ENCODE data around the gene NRG3. TPM values are rescaled to one million over a fixed set of nuclear protein-coding genes. Genes with fewer than 3 reads are reported as not detected.

Gene NRG3
- total RNA-seq, 1 donor from 2014 or later: 0.92 TPM

GRCh38 chr10:82768040-82768439 is 893.0 kb downstream of the NRG3 start:
- no peak overlapping the region for H3K4me3 ChIP-seq (ENCODE audit: low read depth, low read length)
- TF ChIP-seq, protein P1, sequence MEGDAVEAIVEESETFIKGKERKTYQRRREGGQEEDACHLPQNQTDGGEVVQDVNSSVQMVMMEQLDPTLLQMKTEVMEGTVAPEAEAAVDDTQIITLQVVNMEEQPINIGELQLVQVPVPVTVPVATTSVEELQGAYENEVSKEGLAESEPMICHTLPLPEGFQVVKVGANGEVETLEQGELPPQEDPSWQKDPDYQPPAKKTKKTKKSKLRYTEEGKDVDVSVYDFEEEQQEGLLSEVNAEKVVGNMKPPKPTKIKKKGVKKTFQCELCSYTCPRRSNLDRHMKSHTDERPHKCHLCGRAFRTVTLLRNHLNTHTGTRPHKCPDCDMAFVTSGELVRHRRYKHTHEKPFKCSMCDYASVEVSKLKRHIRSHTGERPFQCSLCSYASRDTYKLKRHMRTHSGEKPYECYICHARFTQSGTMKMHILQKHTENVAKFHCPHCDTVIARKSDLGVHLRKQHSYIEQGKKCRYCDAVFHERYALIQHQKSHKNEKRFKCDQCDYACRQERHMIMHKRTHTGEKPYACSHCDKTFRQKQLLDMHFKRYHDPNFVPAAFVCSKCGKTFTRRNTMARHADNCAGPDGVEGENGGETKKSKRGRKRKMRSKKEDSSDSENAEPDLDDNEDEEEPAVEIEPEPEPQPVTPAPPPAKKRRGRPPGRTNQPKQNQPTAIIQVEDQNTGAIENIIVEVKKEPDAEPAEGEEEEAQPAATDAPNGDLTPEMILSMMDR (conservative IDR thresholded peaks at IDR 0.05; ENCODE audit: low read depth, low read length): no peak
- no peak for DNase-seq (ENCODE audit: low read depth)

- H3K4me3 ChIP-seq (ENCODE audit: low read depth, low read length): no peak overlapping the region
- TF ChIP-seq, protein P1 (conservative IDR thresholded peaks at IDR 0.05; ENCODE audit: low read depth, low read length): no peak
Observed at GRCh38 chr10:82778908-82779307, 903.9 kb downstream of the NRG3 start.

GRCh38 chr10:82796510-82796909 is 921.5 kb downstream of the NRG3 start:
- no peak overlapping the region for H3K4me3 ChIP-seq (ENCODE audit: low read depth, low read length)
- TF ChIP-seq, protein P1 (conservative IDR thresholded peaks at IDR 0.05; ENCODE audit: low read depth, low read length): peak; percentile 49
- DNase-seq (ENCODE audit: low read depth): no peak

More at GRCh38 chr10:82778908-82779307, 903.9 kb downstream of the NRG3 start:
- no peak for DNase-seq (ENCODE audit: low read depth)

GRCh38 chr10:82801289-82801688 is 926.3 kb downstream of the NRG3 start:
- H3K4me3 ChIP-seq (ENCODE audit: low read depth, low read length): no peak overlapping the region
- TF ChIP-seq, protein P1 (conservative IDR thresholded peaks at IDR 0.05; ENCODE audit: low read depth, low read length): no peak
- no peak for DNase-seq (ENCODE audit: low read depth)

GRCh38 chr10:82811621-82812020 is 936.6 kb downstream of the NRG3 start:
- H3K4me3 ChIP-seq (ENCODE audit: low read depth, low read length): no peak overlapping the region
- TF ChIP-seq, protein P1 (conservative IDR thresholded peaks at IDR 0.05; ENCODE audit: low read depth, low read length): peak; percentile 64
- DNase-seq (ENCODE audit: low read depth): no peak

GRCh38 chr10:82813856-82814255 is 938.9 kb downstream of the NRG3 start:
- DNase-seq (ENCODE audit: low read depth): peak; percentile 4
- TF ChIP-seq, protein P1 (conservative IDR thresholded peaks at IDR 0.05; ENCODE audit: low read depth, low read length): no peak

DNA sequence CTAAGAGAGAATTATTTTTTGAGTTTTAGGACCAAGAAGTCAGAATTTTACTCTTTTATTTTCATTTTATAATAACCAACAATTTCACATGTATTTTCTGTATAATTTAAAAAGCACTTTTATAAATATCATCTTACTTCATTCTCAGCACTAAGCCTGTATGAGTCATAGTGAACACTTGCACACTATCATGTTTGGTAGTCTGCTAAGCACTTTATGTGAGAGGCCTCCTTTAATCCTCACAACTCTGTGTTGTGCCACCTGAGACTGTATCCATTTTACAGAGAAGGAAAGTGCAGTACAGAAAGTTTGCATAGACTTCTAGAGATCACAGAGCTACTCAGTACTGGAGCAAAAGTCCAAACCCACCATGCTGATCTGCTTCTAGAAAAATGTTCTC is 939.6 kb downstream of the NRG3 start:
- no peak overlapping the region for H3K4me3 ChIP-seq (ENCODE audit: low read depth, low read length)
- TF ChIP-seq, protein P1 (conservative IDR thresholded peaks at IDR 0.05; ENCODE audit: low read depth, low read length): no peak
- no peak for DNase-seq (ENCODE audit: low read depth)

More at GRCh38 chr10:82813856-82814255, 938.9 kb downstream of the NRG3 start:
- H3K4me3 ChIP-seq (ENCODE audit: low read depth, low read length): no peak overlapping the region
